ENCODE data around the gene SAT1. TPM values are rescaled to one million over a fixed set of nuclear protein-coding genes. Genes with fewer than 3 reads are reported as not detected.
A peak's percentile ranks its signal among the peaks of the same experiment; 100 is the strongest.
"Not testable (repeated sequence)": the region's sequence is repeated elsewhere in the genome, so short reads cannot be mapped to it uniquely, and the experiment has no call there.

Gene SAT1
- polyA plus RNA-seq, 1 donor, result 763 TPM

- no CpG with 5 or more reads among the region's 2 CpGs for WGBS (ENCODE audit: insufficient coverage, low lambda C conversion rate)
- DNase-seq, result peak in 1 of 2 donors; percentile 73
- Histone ChIP-seq H3K27ac (ENCODE audit: low read length) (peak overlapping the region; percentile 36), H3K27me3 (ENCODE audit: control insufficient read depth, insufficient read depth, low read length) (no peaks in the 10 kb centered on the region), H3K36me3 (ENCODE audit: control insufficient read depth, insufficient read depth, low read length) (no peaks in the 10 kb centered on the region), H3K4me1 (ENCODE audit: control insufficient read depth, insufficient read depth, low read length) (peaks cover 14% of the 10 kb centered on the region), H3K4me3 (ENCODE audit: low read length) (no peak overlapping the region), H3K9me3 (ENCODE audit: control insufficient read depth, low read depth, low read length) (no peaks in the 10 kb centered on the region)
These were observed 12.8 kb upstream of the SAT1 start for GRCh38 chrX:23770142-23770541.

- DNase-seq; H3K36me3 ChIP-seq (ENCODE audit: control insufficient read depth, insufficient read depth, low read length); H3K27me3 ChIP-seq (ENCODE audit: control insufficient read depth, insufficient read depth, low read length); H3K4me3 ChIP-seq (ENCODE audit: low read length); H3K27ac ChIP-seq (ENCODE audit: low read length); H3K9me3 ChIP-seq (ENCODE audit: control insufficient read depth, low read depth, low read length): not testable (repeated sequence)
- peaks cover 14% of the 10 kb centered on the region for H3K4me1 ChIP-seq (ENCODE audit: control insufficient read depth, insufficient read depth, low read length)
- no CpG with 5 or more reads among the region's 7 CpGs for WGBS (ENCODE audit: insufficient coverage, low lambda C conversion rate)
These were observed 11.9 kb upstream of the SAT1 start for GRCh38 chrX:23771086-23771485.

GRCh38 chrX:23773601-23774175 is 9.3 kb upstream of the SAT1 start:
- Histone ChIP-seq H3K4me3 (ENCODE audit: low read length) (no peak overlapping the region), H3K9me3 (ENCODE audit: control insufficient read depth, low read depth, low read length) (no peaks in the 10 kb centered on the region), H3K27ac (ENCODE audit: low read length) (no peak overlapping the region), H3K36me3 (ENCODE audit: control insufficient read depth, insufficient read depth, low read length) (no peaks in the 10 kb centered on the region), H3K4me1 (ENCODE audit: control insufficient read depth, insufficient read depth, low read length) (peaks cover 14% of the 10 kb centered on the region), H3K27me3 (ENCODE audit: control insufficient read depth, insufficient read depth, low read length) (no peaks in the 10 kb centered on the region)
- no CpG with 5 or more reads among the region's 3 CpGs for WGBS (ENCODE audit: insufficient coverage, low lambda C conversion rate)
- DNase-seq, result peak in 1 of 2 donors; percentile 29

- Histone ChIP-seq H3K4me1 (ENCODE audit: control insufficient read depth, insufficient read depth, low read length) (peaks cover 2% of the 10 kb centered on the region), H3K36me3 (ENCODE audit: control insufficient read depth, insufficient read depth, low read length) (no peaks in the 10 kb centered on the region), H3K4me3 (ENCODE audit: low read length) (no peak overlapping the region), H3K27me3 (ENCODE audit: control insufficient read depth, insufficient read depth, low read length) (no peaks in the 10 kb centered on the region), H3K9me3 (ENCODE audit: control insufficient read depth, low read depth, low read length) (no peaks in the 10 kb centered on the region), H3K27ac (ENCODE audit: low read length) (no peak overlapping the region)
- DNase-seq, result no peak
- WGBS (ENCODE audit: insufficient coverage, low lambda C conversion rate), result 86% methylated on average over 1 of the region's 3 CpGs
These were observed 6.6 kb upstream of the SAT1 start for GRCh38 chrX:23776363-23776762.

GRCh38 chrX:23779025-23779424 is 3.9 kb upstream of the SAT1 start:
- Histone ChIP-seq H3K4me3 (ENCODE audit: low read length) (no peak overlapping the region), H3K9me3 (ENCODE audit: control insufficient read depth, low read depth, low read length) (no peaks in the 10 kb centered on the region), H3K4me1 (ENCODE audit: control insufficient read depth, insufficient read depth, low read length) (peaks cover 6% of the 10 kb centered on the region), H3K36me3 (ENCODE audit: control insufficient read depth, insufficient read depth, low read length) (no peaks in the 10 kb centered on the region), H3K27ac (ENCODE audit: low read length) (no peak overlapping the region), H3K27me3 (ENCODE audit: control insufficient read depth, insufficient read depth, low read length) (no peaks in the 10 kb centered on the region)
- no peak for DNase-seq
- WGBS (ENCODE audit: insufficient coverage, low lambda C conversion rate), result no CpG with 5 or more reads among the region's 4 CpGs

GRCh38 chrX:23782455-23782854 is 518 bp upstream of the SAT1 start:
- no CpG with 5 or more reads among the region's 6 CpGs for WGBS (ENCODE audit: insufficient coverage, low lambda C conversion rate)
- DNase-seq, result no peak
- H3K4me1 ChIP-seq (ENCODE audit: control insufficient read depth, insufficient read depth, low read length), result peaks cover 6% of the 10 kb centered on the region
- H3K4me3 ChIP-seq (ENCODE audit: low read length), result peak overlapping the region; percentile 26
- H3K27ac ChIP-seq (ENCODE audit: low read length), result peak overlapping the region; percentile 26
- no peaks in the 10 kb centered on the region for H3K9me3 ChIP-seq (ENCODE audit: control insufficient read depth, low read depth, low read length)
- H3K36me3 ChIP-seq (ENCODE audit: control insufficient read depth, insufficient read depth, low read length), result peaks cover 11% of the 10 kb centered on the region
- no peaks in the 10 kb centered on the region for H3K27me3 ChIP-seq (ENCODE audit: control insufficient read depth, insufficient read depth, low read length)

- Histone ChIP-seq H3K4me3 (ENCODE audit: low read length) (peak overlapping the region; percentile 73), H3K9me3 (ENCODE audit: control insufficient read depth, low read depth, low read length) (no peaks in the 10 kb centered on the region), H3K4me1 (ENCODE audit: control insufficient read depth, insufficient read depth, low read length) (peaks cover 6% of the 10 kb centered on the region), H3K27me3 (ENCODE audit: control insufficient read depth, insufficient read depth, low read length) (no peaks in the 10 kb centered on the region), H3K36me3 (ENCODE audit: control insufficient read depth, insufficient read depth, low read length) (peaks cover 11% of the 10 kb centered on the region), H3K27ac (ENCODE audit: low read length) (peak overlapping the region; percentile 88)
- no CpG with 5 or more reads among the region's 21 CpGs for WGBS (ENCODE audit: insufficient coverage, low lambda C conversion rate)
- peak in 1 of 2 donors; percentile 24 for DNase-seq
These were observed 856 bp downstream of the SAT1 start for GRCh38 chrX:23783589-23784469.

GRCh38 chrX:23784470-23785331 is 1.7 kb downstream of the SAT1 start:
- no CpG with 5 or more reads among the region's 8 CpGs for WGBS (ENCODE audit: insufficient coverage, low lambda C conversion rate)
- peak overlapping the region; percentile 73 for H3K4me3 ChIP-seq (ENCODE audit: low read length)

GRCh38 chrX:23785580-23785979 is 2.6 kb downstream of the SAT1 start:
- H3K4me1 ChIP-seq (ENCODE audit: control insufficient read depth, insufficient read depth, low read length), result peaks cover 8% of the 10 kb centered on the region
- H3K4me3 ChIP-seq (ENCODE audit: low read length), result peak overlapping the region; percentile 73
- no CpG with 5 or more reads among the region's 2 CpGs for WGBS (ENCODE audit: insufficient coverage, low lambda C conversion rate)
- H3K27ac ChIP-seq (ENCODE audit: low read length), result peak overlapping the region; percentile 88
- DNase-seq, result peak in 1 of 2 donors; percentile 13
- no peaks in the 10 kb centered on the region for H3K9me3 ChIP-seq (ENCODE audit: control insufficient read depth, low read depth, low read length)
- H3K36me3 ChIP-seq (ENCODE audit: control insufficient read depth, insufficient read depth, low read length), result peaks cover 11% of the 10 kb centered on the region
- no peaks in the 10 kb centered on the region for H3K27me3 ChIP-seq (ENCODE audit: control insufficient read depth, insufficient read depth, low read length)

More at GRCh38 chrX:23784470-23785331, 1.7 kb downstream of the SAT1 start:
- peak in 1 of 2 donors; percentile 43 for DNase-seq
- H3K9me3 ChIP-seq (ENCODE audit: control insufficient read depth, low read depth, low read length), result no peaks in the 10 kb centered on the region
- peaks cover 6% of the 10 kb centered on the region for H3K4me1 ChIP-seq (ENCODE audit: control insufficient read depth, insufficient read depth, low read length)
- peaks cover 11% of the 10 kb centered on the region for H3K36me3 ChIP-seq (ENCODE audit: control insufficient read depth, insufficient read depth, low read length)
- peak overlapping the region; percentile 88 for H3K27ac ChIP-seq (ENCODE audit: low read length)
- H3K27me3 ChIP-seq (ENCODE audit: control insufficient read depth, insufficient read depth, low read length), result no peaks in the 10 kb centered on the region

GRCh38 chrX:23786268-23786815 is 3.4 kb downstream of the SAT1 start:
- peak overlapping the region; percentile 88 for H3K27ac ChIP-seq (ENCODE audit: low read length)
- WGBS (ENCODE audit: insufficient coverage, low lambda C conversion rate), result no CpG with 5 or more reads among the region's 11 CpGs
- H3K4me1 ChIP-seq (ENCODE audit: control insufficient read depth, insufficient read depth, low read length), result peaks cover 8% of the 10 kb centered on the region
- peaks cover 11% of the 10 kb centered on the region for H3K36me3 ChIP-seq (ENCODE audit: control insufficient read depth, insufficient read depth, low read length)
- H3K27me3 ChIP-seq (ENCODE audit: control insufficient read depth, insufficient read depth, low read length), result no peaks in the 10 kb centered on the region
- no peak for DNase-seq
- H3K4me3 ChIP-seq (ENCODE audit: low read length), result peak overlapping the region; percentile 73
- H3K9me3 ChIP-seq (ENCODE audit: control insufficient read depth, low read depth, low read length), result no peaks in the 10 kb centered on the region

Data from large intestine (tissue), 3 donors.